HepG2 (cell line): ENCODE measurements around the gene CLEC20A. TPM values are rescaled to one million over a fixed set of nuclear protein-coding genes. Genes with fewer than 3 reads are reported as not detected.

ENCODE experiments used
- ARNTL ChIP-seq: sonication (generic); formaldehyde crosslinking; IDR thresholded peaks from 2 replicates; pipeline ENCODE4 v1.4.0; 2020; ENCODE audit warnings: mild to moderate bottlenecking, missing genetic modification reagents
- ATF3 ChIP-seq: sonication (generic); formaldehyde crosslinking; IDR thresholded peaks from 2 replicates; pipeline ENCODE4 v1.4.0; 2020; ENCODE audit warnings: missing genetic modification reagents
- ATF7 ChIP-seq, 2 experiments: fragments of 450-650 bp in 1 of 2; sonication (generic) in 1 of 2; formaldehyde crosslinking in 1 of 2; IDR thresholded peaks; 2 replicates each; pipeline versions ENCODE4 v1.4.0 to v1.6.1; 2016 to 2020; ENCODE audit warnings: antibody characterized with exemption in 1 of 2, mild to moderate bottlenecking in 1 of 2, missing genetic modification reagents in 1 of 2
- BCL3 ChIP-seq: sonication (generic); formaldehyde crosslinking; IDR thresholded peaks from 2 replicates; pipeline ENCODE4 v1.5.1; 2020; ENCODE audit warnings: mild to moderate bottlenecking, missing genetic modification reagents, moderate library complexity
- ELF3 ChIP-seq: IDR thresholded peaks from 2 replicates; pipeline ENCODE4 v1.6.1; 2016; ENCODE audit warnings: missing genetic modification reagents, missing compliant biosample characterization
- ETV5 ChIP-seq: IDR thresholded peaks from 2 replicates; pipeline ENCODE4 v1.6.1; 2018; ENCODE audit warnings: missing biosample characterization, missing genetic modification reagents, inconsistent platforms, borderline replicate concordance
- FOSL1 ChIP-seq: sonication (generic); formaldehyde crosslinking; IDR thresholded peaks from 2 replicates; pipeline ENCODE4 v1.9.0; 2021; ENCODE audit warnings: missing genetic modification reagents, borderline replicate concordance
- FOSL2 ChIP-seq: sonication (generic); formaldehyde crosslinking; IDR thresholded peaks from 2 replicates; pipeline ENCODE4 v1.4.0; 2020; ENCODE audit warnings: missing genetic modification reagents
- FOXP1 ChIP-seq, 2 experiments: fragments of 450-650 bp in 1 of 2; IDR thresholded peaks; 2 replicates each; pipeline ENCODE4 v1.6.1; 2017 to 2018; ENCODE audit warnings: antibody characterized with exemption in 1 of 2
- HCFC1 ChIP-seq: fragments of 150-350 bp; IDR thresholded peaks from 2 replicates; pipeline ENCODE4 v1.6.1; 2014; ENCODE audit warnings: low read depth, low read length
- IKZF5 ChIP-seq: IDR thresholded peaks from 2 replicates; pipeline ENCODE4 v1.6.1; 2018; ENCODE audit warnings: missing genetic modification reagents, mild to moderate bottlenecking, missing compliant biosample characterization
- KDM6A ChIP-seq: IDR thresholded peaks from 2 replicates; pipeline ENCODE4 v1.6.1; 2016; ENCODE audit warnings: low read depth
- MEIS2 ChIP-seq: sonication (generic); formaldehyde crosslinking; IDR thresholded peaks from 2 replicates; pipeline ENCODE4 v1.9.0; 2021; ENCODE audit warnings: mild to moderate bottlenecking, missing genetic modification reagents
- MTA1 ChIP-seq: sonication (generic); formaldehyde crosslinking; IDR thresholded peaks from 2 replicates; pipeline ENCODE4 v1.4.0; 2020; ENCODE audit warnings: missing genetic modification reagents, mild to moderate bottlenecking, borderline replicate concordance
- NFATC3 ChIP-seq: sonication (generic); formaldehyde crosslinking; IDR thresholded peaks from 2 replicates; pipeline ENCODE4 v1.5.1; 2020; ENCODE audit warnings: mild to moderate bottlenecking, missing genetic modification reagents
- NR2C2 ChIP-seq: sonication (generic); formaldehyde crosslinking; IDR thresholded peaks from 2 replicates; pipeline ENCODE4 v1.4.0; 2020; ENCODE audit warnings: missing genetic modification reagents, mild to moderate bottlenecking, moderate library complexity, borderline replicate concordance
- NR3C1 ChIP-seq: sonication (generic); formaldehyde crosslinking; IDR thresholded peaks from 2 replicates; pipeline ENCODE4 v1.4.0; 2020; ENCODE audit warnings: missing genetic modification reagents
- PAX8 ChIP-seq: sonication (generic); formaldehyde crosslinking; IDR thresholded peaks from 2 replicates; pipeline ENCODE4 v1.8.0; 2022; ENCODE audit warnings: mild to moderate bottlenecking, missing genetic modification reagents, borderline replicate concordance
- PPARG ChIP-seq: conservative IDR thresholded peaks from 2 replicates; pipeline ENCODE4 v1.6.1; 2016; ENCODE audit warnings: missing biosample characterization, missing genetic modification reagents
- RXRA ChIP-seq: sonication (generic); formaldehyde crosslinking; IDR thresholded peaks from 2 replicates; pipeline ENCODE4 v1.5.1; 2020; ENCODE audit warnings: missing genetic modification reagents
- SAP130 ChIP-seq: IDR thresholded peaks from 2 replicates; pipeline ENCODE4 v1.6.1; 2016; ENCODE audit warnings: low read depth
- THAP11 ChIP-seq: IDR thresholded peaks from 2 replicates; pipeline ENCODE4 v1.6.1; 2016; ENCODE audit warnings: missing biosample characterization, missing genetic modification reagents
- THRA ChIP-seq: sonication (generic); formaldehyde crosslinking; IDR thresholded peaks from 2 replicates; pipeline ENCODE4 v1.4.0; 2020; ENCODE audit warnings: missing genetic modification reagents, borderline replicate concordance
- ZNF121 ChIP-seq: sonication (generic); formaldehyde crosslinking; IDR thresholded peaks from 2 replicates; pipeline ENCODE4 v1.5.0; 2020; ENCODE audit warnings: mild to moderate bottlenecking, missing genetic modification reagents
- ZNF3 ChIP-seq: IDR thresholded peaks from 2 replicates; pipeline ENCODE4 v1.7.0; 2017; ENCODE audit warnings: inconsistent platforms
- ZNF614 ChIP-seq: IDR thresholded peaks from 2 replicates; pipeline ENCODE4 v1.6.1; 2018; ENCODE audit warnings: missing biosample characterization, missing genetic modification reagents, inconsistent platforms, borderline replicate concordance
- ZNF629 ChIP-seq: sonication (generic); formaldehyde crosslinking; conservative IDR thresholded peaks from 2 replicates; pipeline ENCODE4 v1.5.0; 2020; ENCODE audit warnings: missing genetic modification reagents
- ZNF644 ChIP-seq: IDR thresholded peaks from 2 replicates; pipeline ENCODE4 v1.6.1; 2016; ENCODE audit warnings: low read depth
- ZNF737 ChIP-seq: sonication (generic); formaldehyde crosslinking; IDR thresholded peaks from 2 replicates; pipeline ENCODE4 v1.5.0; 2020; ENCODE audit warnings: missing genetic modification reagents, mild to moderate bottlenecking, borderline replicate concordance
- ZSCAN9 ChIP-seq: IDR thresholded peaks from 2 replicates; pipeline ENCODE4 v1.6.1; 2016; ENCODE audit warnings: borderline replicate concordance
- polyA plus RNA-seq, 8 experiments: library from polyadenylated mRNA; depleted of rRNA in 3 of 8; stranded (reverse) in 7 of 8; unstranded in 1 of 8; fragments of >200 nt; fragmentation: Illumina TruSeq in 4 of 8; extraction: Trizol in 4 of 8; gene quantifications; 2 replicates each; pipeline versions ENCODE4 v1.2.1 to v1.2.3, GENCODE V29; 2011 to 2016; ENCODE audit warnings: low read depth in 4 of 8, missing spikeins in 1 of 8, mixed read lengths in 1 of 8; ENCODE audit not compliant: insufficient read depth in 1 of 8
- total RNA-seq, 5 experiments: library from RNA; depleted of rRNA; stranded (reverse); fragments of >200 nt; fragmentation: Illumina TruSeq; extraction: Trizol; gene quantifications; 2 replicates each; pipeline ENCODE4 v1.2.3, GENCODE V29; 2016; ENCODE audit warnings: low read depth in 1 of 5

CLEC20A gene
- total and polyA plus RNA-seq, 2 of the 13 experiments (the other 11 are each of a cell fraction or from before 2014, with no cell fraction given) = not detected

GRCh38 chr1:178536844-178537371, 40.1 kb upstream of the CLEC20A start (continued):
- TF ChIP-seq FOXP1 (IDR thresholded peaks at IDR 0.05) (no peak), FOXP1 (CRISPR knock-in tag; IDR thresholded peaks at IDR 0.05) (0 out of 2 replicates have a peak, but pooled peaks have one; percentile 23), NR3C1 (CRISPR knock-in tag) (no peak), PPARG (CRISPR knock-in tag) (peak; percentile 90), ATF3 (CRISPR knock-in tag) (0 out of 2 replicates have a peak, but pooled peaks have one; percentile 28), IKZF5 (CRISPR knock-in tag) (0 out of 2 replicates have a peak, but pooled peaks have one; percentile 42), ZNF737 (CRISPR knock-in tag) (no peak), KDM6A (no peak), THRA (CRISPR knock-in tag) (peak; percentile 75; the same call in 1 of the 2 replicates), ZNF3 (CRISPR knock-in tag) (no peak), ELF3 (CRISPR knock-in tag) (no peak), ETV5 (CRISPR knock-in tag) (no peak; the same call in 1 of the 2 replicates), MTA1 (CRISPR knock-in tag) (no peak), HCFC1 (no peak), ZNF121 (no peak), NR2C2 (CRISPR knock-in tag) (no peak), ZNF629 (CRISPR knock-in tag) (no peak), THAP11 (CRISPR knock-in tag) (no peak), ZNF614 (CRISPR knock-in tag) (no peak), RXRA (peak; percentile 69; the same call in 1 of the 2 replicates), ZNF644 (CRISPR knock-in tag) (peak; percentile 68), NFATC3 (CRISPR knock-in tag) (no peak), BCL3 (CRISPR knock-in tag) (no peak), ARNTL (CRISPR knock-in tag) (no peak), ATF7 (IDR thresholded peaks at IDR 0.05) (no peak), ATF7 (CRISPR knock-in tag; IDR thresholded peaks at IDR 0.05) (no peak), PAX8 (no peak), FOSL2 (CRISPR knock-in tag) (peak; percentile 90), SAP130 (CRISPR knock-in tag) (peak; percentile 30; the same call in 1 of the 2 replicates), FOSL1 (CRISPR knock-in tag) (peak; percentile 31; the same call in 1 of the 2 replicates), MEIS2 (CRISPR knock-in tag) (0 out of 2 replicates have a peak, but pooled peaks have one; percentile 47), ZSCAN9 (no peak)
